ENCODE measurements around the gene SLC17A9. TPM values are rescaled to one million over a fixed set of nuclear protein-coding genes. Genes with fewer than 3 reads are reported as not detected.
A peak's percentile ranks its signal among the peaks of the same experiment; 100 is the strongest.

Gene SLC17A9
- total and polyA plus RNA-seq, 3 experiments from 2014 or later = 1.0 to 26.8 (median 26.4) TPM

- H3K4me1 ChIP-seq (ENCODE audit: insufficient read depth, low read length) = peaks cover 5% of the 10 kb centered on the region
- H3K9me3 ChIP-seq (ENCODE audit: low read length) = no peaks in the 10 kb centered on the region
- Mint-ChIP-seq H3K27ac (no peak overlapping the region), H3K4me3 (no peak overlapping the region), H3K9me3 (no peaks in the 10 kb centered on the region), H3K4me1 (peaks cover 0 to 6% (median 3%) of the 10 kb centered on the region in 3 donors), H3K27me3 (peaks cover 6 to 39% of the 10 kb centered on the region in 2 donors), H3K36me3 (no peaks in the 10 kb centered on the region)
- no peak overlapping the region for H3K27ac ChIP-seq (ENCODE audit: low read depth, low read length)
- H3K36me3 ChIP-seq (ENCODE audit: insufficient read depth, low read length) = no peaks in the 10 kb centered on the region
- no peak overlapping the region for H3K4me3 ChIP-seq (ENCODE audit: low read length)
- DNase-seq = no peak
- H3K27me3 ChIP-seq (ENCODE audit: insufficient read depth, low read length, poor library complexity, severe bottlenecking) = no peaks in the 10 kb centered on the region
- POLR2A ChIA-PET = no interaction called here
- CTCF ChIA-PET = interaction anchor here (1.4 to 2.2 kb wide), 2 partner anchors 16 to 19 kb away, joined by 3 to 4 read pairs; partner anchors contain the start of gene BHLHE23
Measured at GRCh38 chr20:62990306-62990825, 37.9 kb downstream of the SLC17A9 start.

- CTCF ChIA-PET = interaction anchor here (1.3 to 2.2 kb wide), 4 partner anchors 12 to 19 kb away, joined by 3 to 4 read pairs (median 3); partner anchors contain the start of gene BHLHE23
Measured at GRCh38 chr20:62991196-62991807, 38.8 kb downstream of the SLC17A9 start.

GRCh38 chr20:62991863-62992262 is 39.4 kb downstream of the SLC17A9 start:
- H3K36me3 ChIP-seq (ENCODE audit: insufficient read depth, low read length) = no peaks in the 10 kb centered on the region
- peaks cover 6 to 42% of the 10 kb centered on the region in 2 donors for H3K27me3 Mint-ChIP-seq
- DNase-seq = no peak
- no peaks in the 10 kb centered on the region for H3K27me3 ChIP-seq (ENCODE audit: insufficient read depth, low read length, poor library complexity, severe bottlenecking)
- H3K4me3 Mint-ChIP-seq = no peak overlapping the region
- no peaks in the 10 kb centered on the region for H3K9me3 Mint-ChIP-seq
- no peak overlapping the region for H3K27ac ChIP-seq (ENCODE audit: low read depth, low read length)
- H3K27ac Mint-ChIP-seq = no peak overlapping the region
- H3K4me1 ChIP-seq (ENCODE audit: insufficient read depth, low read length) = peaks cover 5% of the 10 kb centered on the region
- POLR2A ChIA-PET = no interaction called here
- no peak overlapping the region for H3K4me3 ChIP-seq (ENCODE audit: low read length)
- H3K9me3 ChIP-seq (ENCODE audit: low read length) = no peaks in the 10 kb centered on the region
- peaks cover 0 to 6% (median 3%) of the 10 kb centered on the region in 3 donors for H3K4me1 Mint-ChIP-seq
- CTCF ChIA-PET = interaction anchor here (1.3 to 2.2 kb wide), 4 partner anchors 13 to 19 kb away, joined by 3 to 4 read pairs (median 4); partner anchors contain the start of gene BHLHE23
- H3K36me3 Mint-ChIP-seq = no peaks in the 10 kb centered on the region

More at GRCh38 chr20:62991196-62991807, 38.8 kb downstream of the SLC17A9 start:
- Histone ChIP-seq H3K9me3 (ENCODE audit: low read length) (no peaks in the 10 kb centered on the region), H3K36me3 (ENCODE audit: insufficient read depth, low read length) (no peaks in the 10 kb centered on the region), H3K4me3 (ENCODE audit: low read length) (no peak overlapping the region), H3K27me3 (ENCODE audit: insufficient read depth, low read length, poor library complexity, severe bottlenecking) (no peaks in the 10 kb centered on the region), H3K4me1 (ENCODE audit: insufficient read depth, low read length) (peaks cover 5% of the 10 kb centered on the region), H3K27ac (ENCODE audit: low read depth, low read length) (no peak overlapping the region)
- peaks cover 6 to 40% of the 10 kb centered on the region in 2 donors for H3K27me3 Mint-ChIP-seq
- no peak for DNase-seq
- peak overlapping the region in 1 of 7 donors; percentile 73 for H3K4me3 Mint-ChIP-seq
- POLR2A ChIA-PET = no interaction called here
- no peaks in the 10 kb centered on the region for H3K36me3 Mint-ChIP-seq
- no peaks in the 10 kb centered on the region for H3K9me3 Mint-ChIP-seq
- peaks cover 0 to 6% (median 3%) of the 10 kb centered on the region in 3 donors for H3K4me1 Mint-ChIP-seq
- H3K27ac Mint-ChIP-seq = no peak overlapping the region

GRCh38 chr20:62993856-62994494 is 41.5 kb downstream of the SLC17A9 start:
- Mint-ChIP-seq H3K4me1 (peaks cover 0 to 5% (median 2%) of the 10 kb centered on the region in 3 donors), H3K9me3 (no peaks in the 10 kb centered on the region), H3K36me3 (no peaks in the 10 kb centered on the region), H3K27ac (peak overlapping the region in 1 of 8 donors; percentile 54), H3K4me3 (no peak overlapping the region), H3K27me3 (peaks cover 13 to 48% of the 10 kb centered on the region in 2 donors)
- Histone ChIP-seq H3K36me3 (ENCODE audit: insufficient read depth, low read length) (no peaks in the 10 kb centered on the region), H3K27me3 (ENCODE audit: insufficient read depth, low read length, poor library complexity, severe bottlenecking) (peaks cover 3% of the 10 kb centered on the region), H3K9me3 (ENCODE audit: low read length) (no peaks in the 10 kb centered on the region), H3K4me3 (ENCODE audit: low read length) (no peak overlapping the region), H3K4me1 (ENCODE audit: insufficient read depth, low read length) (peaks cover 2% of the 10 kb centered on the region), H3K27ac (ENCODE audit: low read depth, low read length) (no peak overlapping the region)
- CTCF ChIA-PET = no interaction called here
- POLR2A ChIA-PET = no interaction called here
- DNase-seq = no peak

- H3K4me1 Mint-ChIP-seq = no peaks in the 10 kb centered on the region
- no peak for DNase-seq
- no peaks in the 10 kb centered on the region for H3K36me3 Mint-ChIP-seq
- peaks cover 16 to 50% of the 10 kb centered on the region in 2 donors for H3K27me3 Mint-ChIP-seq
- CTCF ChIA-PET = no interaction called here
- H3K4me1 ChIP-seq (ENCODE audit: insufficient read depth, low read length) = no peaks in the 10 kb centered on the region
- H3K27ac ChIP-seq (ENCODE audit: low read depth, low read length) = no peak overlapping the region
- H3K4me3 Mint-ChIP-seq = no peak overlapping the region
- H3K27me3 ChIP-seq (ENCODE audit: insufficient read depth, low read length, poor library complexity, severe bottlenecking) = peaks cover 3% of the 10 kb centered on the region
- POLR2A ChIA-PET = no interaction called here
- H3K9me3 ChIP-seq (ENCODE audit: low read length) = no peaks in the 10 kb centered on the region
- H3K27ac Mint-ChIP-seq = no peak overlapping the region
- no peaks in the 10 kb centered on the region for H3K36me3 ChIP-seq (ENCODE audit: insufficient read depth, low read length)
- H3K9me3 Mint-ChIP-seq = no peaks in the 10 kb centered on the region
- no peak overlapping the region for H3K4me3 ChIP-seq (ENCODE audit: low read length)
Measured at GRCh38 chr20:62994869-62995281, 42.4 kb downstream of the SLC17A9 start.

GRCh38 chr20:62995481-62995880 is 43.0 kb downstream of the SLC17A9 start:
- H3K9me3 Mint-ChIP-seq = no peaks in the 10 kb centered on the region
- Histone ChIP-seq H3K27ac (ENCODE audit: low read depth, low read length) (no peak overlapping the region), H3K36me3 (ENCODE audit: insufficient read depth, low read length) (no peaks in the 10 kb centered on the region), H3K27me3 (ENCODE audit: insufficient read depth, low read length, poor library complexity, severe bottlenecking) (peaks cover 3% of the 10 kb centered on the region), H3K4me3 (ENCODE audit: low read length) (no peak overlapping the region), H3K9me3 (ENCODE audit: low read length) (no peaks in the 10 kb centered on the region), H3K4me1 (ENCODE audit: insufficient read depth, low read length) (no peaks in the 10 kb centered on the region)
- no peak overlapping the region for H3K27ac Mint-ChIP-seq
- CTCF ChIA-PET = no interaction called here
- no peak for DNase-seq
- no peak overlapping the region for H3K4me3 Mint-ChIP-seq
- H3K27me3 Mint-ChIP-seq = peaks cover 22 to 56% of the 10 kb centered on the region in 2 donors
- H3K36me3 Mint-ChIP-seq = no peaks in the 10 kb centered on the region
- no peaks in the 10 kb centered on the region for H3K4me1 Mint-ChIP-seq
- POLR2A ChIA-PET = no interaction called here

- Histone ChIP-seq H3K9me3 (ENCODE audit: low read length) (no peaks in the 10 kb centered on the region), H3K27me3 (ENCODE audit: insufficient read depth, low read length, poor library complexity, severe bottlenecking) (peaks cover 3% of the 10 kb centered on the region), H3K27ac (ENCODE audit: low read depth, low read length) (no peak overlapping the region), H3K36me3 (ENCODE audit: insufficient read depth, low read length) (no peaks in the 10 kb centered on the region), H3K4me3 (ENCODE audit: low read length) (no peak overlapping the region), H3K4me1 (ENCODE audit: insufficient read depth, low read length) (no peaks in the 10 kb centered on the region)
- Mint-ChIP-seq H3K27me3 (peaks cover 27 to 62% of the 10 kb centered on the region in 2 donors), H3K27ac (peak overlapping the region in 1 of 8 donors; percentile 5), H3K4me3 (no peak overlapping the region), H3K36me3 (no peaks in the 10 kb centered on the region), H3K4me1 (no peaks in the 10 kb centered on the region), H3K9me3 (no peaks in the 10 kb centered on the region)
- ChIA-PET POLR2A (no interaction called here), CTCF (no interaction called here)
- no peak for DNase-seq
Measured at GRCh38 chr20:62995898-62996595, 43.5 kb downstream of the SLC17A9 start.

- Mint-ChIP-seq H3K27me3 (peaks cover 27 to 63% of the 10 kb centered on the region in 2 donors), H3K4me1 (no peaks in the 10 kb centered on the region), H3K27ac (peak overlapping the region in 1 of 8 donors; percentile 5), H3K36me3 (no peaks in the 10 kb centered on the region), H3K9me3 (no peaks in the 10 kb centered on the region), H3K4me3 (no peak overlapping the region)
- Histone ChIP-seq H3K4me1 (ENCODE audit: insufficient read depth, low read length) (no peaks in the 10 kb centered on the region), H3K27ac (ENCODE audit: low read depth, low read length) (no peak overlapping the region), H3K4me3 (ENCODE audit: low read length) (no peak overlapping the region), H3K27me3 (ENCODE audit: insufficient read depth, low read length, poor library complexity, severe bottlenecking) (peaks cover 3% of the 10 kb centered on the region), H3K9me3 (ENCODE audit: low read length) (no peaks in the 10 kb centered on the region), H3K36me3 (ENCODE audit: insufficient read depth, low read length) (no peaks in the 10 kb centered on the region)
- ChIA-PET CTCF (no interaction called here), POLR2A (no interaction called here)
- DNase-seq = no peak
Measured at GRCh38 chr20:62996596-62996982, 44.1 kb downstream of the SLC17A9 start.
